Activated CD8-positive, alpha-beta memory T cell treated with anti-CD3 and anti-CD28 coated beads, Interleukin-2, amount 50 U/mL, for 1 hour (primary cell): ENCODE measurements around the gene AZU1.
"Not testable (repeated sequence)": the region's sequence is repeated elsewhere in the genome, so short reads cannot be mapped to it uniquely, and the experiment has no call there.

Experiments
- DNase-seq: peaks from one replicate; pipeline ENCODE4 v3.0.0-alpha.2; 2020; ENCODE audit errors: extremely low read depth

AZU1 gene

DNA sequence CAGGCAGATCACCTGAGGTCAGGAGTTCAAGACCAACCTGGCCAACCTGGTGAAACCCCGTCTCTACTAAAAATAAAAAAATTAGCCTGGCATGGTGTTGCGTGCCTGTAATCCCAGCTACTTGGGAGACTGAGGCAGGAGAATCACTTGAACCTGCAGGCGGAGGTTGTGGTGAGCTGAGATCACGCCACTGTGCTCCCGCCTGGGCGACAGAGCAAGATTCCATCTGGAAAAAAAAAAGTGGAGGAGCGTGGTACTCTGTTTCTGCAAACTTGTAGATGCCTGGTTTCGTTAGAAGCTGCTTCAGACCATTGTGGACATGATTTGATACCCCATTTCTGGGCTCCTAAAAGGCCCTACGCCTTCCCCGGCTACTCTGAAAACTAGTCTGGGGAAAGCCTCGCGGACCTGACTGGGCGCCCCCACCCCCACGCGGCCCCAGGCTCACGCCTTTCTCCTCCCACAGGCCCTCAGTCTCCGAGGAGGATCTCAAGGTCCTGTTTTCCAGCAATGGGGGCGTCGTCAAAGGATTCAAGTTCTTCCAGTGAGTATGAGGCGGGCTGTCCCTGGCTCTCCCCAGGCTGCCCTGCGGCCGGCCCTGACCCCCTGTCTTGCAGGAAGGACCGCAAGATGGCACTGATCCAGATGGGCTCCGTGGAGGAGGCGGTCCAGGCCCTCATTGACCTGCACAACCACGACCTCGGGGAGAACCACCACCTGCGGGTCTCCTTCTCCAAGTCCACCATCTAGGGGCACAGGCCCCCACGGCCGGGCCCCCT, 17.4 kb upstream of the AZU1 start:
- no peak for DNase-seq

DNA sequence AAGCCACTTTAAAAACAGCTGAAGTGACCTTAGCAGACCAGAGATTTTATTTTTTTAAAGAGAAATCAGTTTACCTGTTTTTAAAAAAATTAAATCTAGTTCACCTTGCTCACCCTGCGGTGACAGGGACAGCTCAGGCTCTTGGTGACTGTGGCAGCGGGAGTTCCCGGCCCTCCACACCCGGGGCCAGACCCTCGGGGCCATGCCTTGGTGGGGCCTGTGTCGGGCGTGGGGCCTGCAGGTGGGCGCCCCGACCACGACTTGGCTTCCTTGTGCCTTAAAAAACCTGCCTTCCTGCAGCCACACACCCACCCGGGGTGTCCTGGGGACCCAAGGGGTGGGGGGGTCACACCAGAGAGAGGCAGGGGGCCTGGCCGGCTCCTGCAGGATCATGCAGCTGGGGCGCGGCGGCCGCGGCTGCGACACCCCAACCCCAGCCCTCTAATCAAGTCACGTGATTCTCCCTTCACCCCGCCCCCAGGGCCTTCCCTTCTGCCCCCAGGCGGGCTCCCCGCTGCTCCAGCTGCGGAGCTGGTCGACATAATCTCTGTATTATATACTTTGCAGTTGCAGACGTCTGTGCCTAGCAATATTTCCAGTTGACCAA, 16.7 kb upstream of the AZU1 start:
- DNase-seq, result no peak

DNA sequence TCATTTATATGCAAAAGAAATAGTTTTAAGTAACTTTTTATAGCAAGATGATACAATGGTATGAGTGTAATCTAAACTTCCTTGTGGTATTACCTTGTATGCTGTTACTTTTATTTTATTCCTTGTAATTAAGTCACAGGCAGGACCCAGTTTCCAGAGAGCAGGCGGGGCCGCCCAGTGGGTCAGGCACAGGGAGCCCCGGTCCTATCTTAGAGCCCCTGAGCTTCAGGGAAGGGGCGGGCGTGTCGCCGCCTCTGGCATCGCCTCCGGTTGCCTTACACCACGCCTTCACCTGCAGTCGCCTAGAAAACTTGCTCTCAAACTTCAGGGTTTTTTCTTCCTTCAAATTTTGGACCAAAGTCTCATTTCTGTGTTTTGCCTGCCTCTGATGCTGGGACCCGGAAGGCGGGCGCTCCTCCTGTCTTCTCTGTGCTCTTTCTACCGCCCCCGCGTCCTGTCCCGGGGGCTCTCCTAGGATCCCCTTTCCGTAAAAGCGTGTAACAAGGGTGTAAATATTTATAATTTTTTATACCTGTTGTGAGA, 16.1 kb upstream of the AZU1 start:
- DNase-seq, result no peak

DNA sequence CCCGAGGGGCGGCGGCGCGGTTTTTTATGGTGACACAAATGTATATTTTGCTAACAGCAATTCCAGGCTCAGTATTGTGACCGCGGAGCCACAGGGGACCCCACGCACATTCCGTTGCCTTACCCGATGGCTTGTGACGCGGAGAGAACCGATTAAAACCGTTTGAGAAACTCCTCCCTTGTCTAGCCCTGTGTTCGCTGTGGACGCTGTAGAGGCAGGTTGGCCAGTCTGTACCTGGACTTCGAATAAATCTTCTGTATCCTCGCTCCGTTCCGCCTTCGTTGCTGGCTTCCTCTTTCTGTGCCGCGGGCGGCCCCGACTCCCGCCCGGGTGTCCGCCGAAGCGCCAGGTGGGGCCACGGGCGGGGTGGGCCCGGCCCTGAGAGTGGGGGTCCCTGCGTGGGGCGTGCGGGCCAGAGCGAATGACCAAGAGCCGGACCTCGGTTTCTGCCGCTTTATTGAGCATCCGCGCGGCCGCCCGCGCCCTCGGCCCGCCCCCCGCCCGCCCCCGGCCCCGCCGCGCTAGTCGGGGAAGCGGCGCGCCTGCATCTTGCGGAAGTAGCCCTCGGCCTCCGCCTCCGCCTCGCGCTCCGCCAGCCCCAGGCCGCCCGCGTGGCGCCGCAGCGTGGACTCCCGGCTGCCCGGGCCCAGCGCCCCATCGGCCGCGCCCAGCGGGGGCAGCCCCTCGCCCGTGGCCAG, 15.4 kb upstream of the AZU1 start:
- no peak for DNase-seq

GRCh38 chr19:812747-813218, 14.9 kb upstream of the AZU1 start:
- DNase-seq, result no peak

GRCh38 chr19:813219-814151, 14.2 kb upstream of the AZU1 start:
- no peak for DNase-seq

- no peak for DNase-seq
Observed at GRCh38 chr19:814152-815078, 13.2 kb upstream of the AZU1 start.

GRCh38 chr19:815079-815774, 12.4 kb upstream of the AZU1 start:
- DNase-seq, result no peak

DNA sequence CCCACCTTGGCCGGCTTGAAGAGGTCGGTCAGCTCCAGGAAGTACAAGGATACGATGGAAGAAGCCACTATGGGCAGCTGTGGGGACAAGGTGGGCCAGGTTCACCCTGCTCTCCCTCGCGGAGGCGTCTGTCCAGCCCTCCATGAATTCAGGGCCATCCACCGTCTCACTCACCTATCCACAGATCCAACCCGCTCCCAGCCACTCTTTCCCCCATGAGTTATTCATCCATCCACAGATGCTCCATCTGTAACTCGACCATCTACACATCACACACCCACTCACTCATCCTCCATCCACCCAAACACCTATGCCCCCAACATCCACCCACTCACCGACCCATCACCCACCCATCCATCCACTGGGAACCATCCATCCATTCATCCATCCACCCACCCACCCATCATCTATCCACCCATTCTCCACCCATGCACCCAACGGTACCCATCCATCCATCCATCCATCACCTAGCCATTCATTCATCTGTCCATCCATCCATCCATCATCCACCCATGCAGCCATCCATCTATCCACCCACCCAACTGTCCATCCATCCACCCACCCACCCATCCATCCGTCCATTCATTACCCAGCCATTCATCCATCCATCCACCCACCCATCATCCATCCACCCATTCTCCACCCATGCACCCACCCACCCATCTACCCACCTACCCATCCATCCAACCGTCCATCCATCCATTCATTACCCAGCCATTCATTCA, 11.7 kb upstream of the AZU1 start:
- DNase-seq, result no peak

- no peak for DNase-seq
Observed at GRCh38 chr19:816500-816857, 11.2 kb upstream of the AZU1 start.

GRCh38 chr19:820212-820611, 7.4 kb upstream of the AZU1 start:
- not testable (repeated sequence) for DNase-seq

- no peak for DNase-seq
Observed at GRCh38 chr19:821231-821824, 6.3 kb upstream of the AZU1 start.

- no peak for DNase-seq
Observed at GRCh38 chr19:821825-822503, 5.7 kb upstream of the AZU1 start, which contains the start of gene PLPPR3. Gene PLPPR3 (minus strand): TSS chr19:821955. CDS start chr19:821559, 396 bp downstream.

DNA sequence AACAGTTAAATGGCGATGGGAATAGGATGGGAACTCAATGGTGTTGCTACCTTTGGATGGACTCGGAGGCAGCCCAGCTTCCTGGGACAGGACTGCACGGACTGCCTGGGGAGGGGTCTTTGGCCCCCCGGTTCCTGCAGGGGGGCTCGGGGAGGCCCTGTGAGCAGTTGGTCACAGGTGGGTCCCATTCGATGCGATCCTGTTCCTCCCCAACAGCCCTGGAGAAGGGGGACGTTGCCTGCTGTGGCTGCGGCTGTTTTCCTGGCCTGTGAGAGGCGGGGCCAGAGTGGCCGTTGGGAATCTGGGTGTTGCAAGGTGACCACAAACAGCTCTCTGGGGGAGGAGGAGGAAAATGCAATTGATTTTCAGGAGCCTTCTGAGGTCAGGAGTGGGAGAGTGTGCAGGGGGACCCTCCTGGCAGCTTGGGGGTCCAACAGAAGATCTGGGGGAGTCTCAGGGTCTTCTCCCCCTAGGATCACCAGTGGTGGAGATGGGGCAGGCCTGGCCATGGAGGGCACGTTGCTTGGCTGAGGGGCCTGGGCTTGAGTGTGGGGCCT, 4.0 kb upstream of the AZU1 start:
- DNase-seq, result no peak

GRCh38 chr19:824885-825284, 2.8 kb upstream of the AZU1 start:
- no peak for DNase-seq

- DNase-seq, result no peak
Observed at GRCh38 chr19:825897-826644, 1.6 kb upstream of the AZU1 start.

- no peak for DNase-seq
Observed at GRCh38 chr19:827314-827709, 325 bp upstream of the AZU1 start.
